C4-2B (cell line): ENCODE results near the gene CA10.

Source experiments
- CTCF ChIP-seq: fragments of 450-650 bp; conservative IDR thresholded peaks from 2 replicates; pipeline ENCODE4 v1.5.1; 2017; ENCODE audit warnings: mild to moderate bottlenecking
- ZFX ChIP-seq: fragments of 450-650 bp; IDR thresholded peaks from 2 replicates; pipeline ENCODE4 v1.6.1; 2017

- TF ChIP-seq CTCF (no peak), ZFX (no peak)
These were observed 496.1 kb downstream of the CA10 start for GRCh38 chr17:51662204-51663056.
